ENCODE results near the gene MED12L.

GRCh38 chr3:151236736-151237135, 151.3 kb downstream of the MED12L start:
- TF ChIP-seq POLR2A (IDR thresholded peaks at IDR 0.05), result no peak
- TF ChIP-seq, protein P1, sequence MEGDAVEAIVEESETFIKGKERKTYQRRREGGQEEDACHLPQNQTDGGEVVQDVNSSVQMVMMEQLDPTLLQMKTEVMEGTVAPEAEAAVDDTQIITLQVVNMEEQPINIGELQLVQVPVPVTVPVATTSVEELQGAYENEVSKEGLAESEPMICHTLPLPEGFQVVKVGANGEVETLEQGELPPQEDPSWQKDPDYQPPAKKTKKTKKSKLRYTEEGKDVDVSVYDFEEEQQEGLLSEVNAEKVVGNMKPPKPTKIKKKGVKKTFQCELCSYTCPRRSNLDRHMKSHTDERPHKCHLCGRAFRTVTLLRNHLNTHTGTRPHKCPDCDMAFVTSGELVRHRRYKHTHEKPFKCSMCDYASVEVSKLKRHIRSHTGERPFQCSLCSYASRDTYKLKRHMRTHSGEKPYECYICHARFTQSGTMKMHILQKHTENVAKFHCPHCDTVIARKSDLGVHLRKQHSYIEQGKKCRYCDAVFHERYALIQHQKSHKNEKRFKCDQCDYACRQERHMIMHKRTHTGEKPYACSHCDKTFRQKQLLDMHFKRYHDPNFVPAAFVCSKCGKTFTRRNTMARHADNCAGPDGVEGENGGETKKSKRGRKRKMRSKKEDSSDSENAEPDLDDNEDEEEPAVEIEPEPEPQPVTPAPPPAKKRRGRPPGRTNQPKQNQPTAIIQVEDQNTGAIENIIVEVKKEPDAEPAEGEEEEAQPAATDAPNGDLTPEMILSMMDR (IDR thresholded peaks at IDR 0.05), result no peak

Measured in esophagus squamous epithelium (tissue), 4 donors.